ENCODE measurements around the gene NCAPH2.

NCAPH2 gene

GRCh38 chr22:50507991-50508884, at the start of gene NCAPH2:
Gene NCAPH2 (plus strand): TSS chr22:50508224. CDS start chr22:50508338, 114 bp downstream.
- no peak for TF ChIP-seq CTCF (IDR thresholded peaks at IDR 0.05; ENCODE audit: low read depth, low read length)
- peak within 1 kb of the TSS; percentile 98 for H3K4me3 ChIP-seq (ENCODE audit: low read depth, low read length)

- TF ChIP-seq CTCF (IDR thresholded peaks at IDR 0.05; ENCODE audit: low read depth, low read length), result no peak
- no peak overlapping the region for H3K4me3 ChIP-seq (ENCODE audit: low read depth, low read length)
These were observed 49.0 kb upstream of the NCAPH2 start for GRCh38 chr22:50459016-50459415.

- H3K4me3 ChIP-seq (ENCODE audit: low read depth, low read length), result no peak overlapping the region
- TF ChIP-seq CTCF (IDR thresholded peaks at IDR 0.05; ENCODE audit: low read depth, low read length), result no peak
These were observed 48.4 kb upstream of the NCAPH2 start for GRCh38 chr22:50459496-50460140.

GRCh38 chr22:50460938-50461337, 47.1 kb upstream of the NCAPH2 start:
- no peak overlapping the region for H3K4me3 ChIP-seq (ENCODE audit: low read depth, low read length)
- no peak for TF ChIP-seq CTCF (IDR thresholded peaks at IDR 0.05; ENCODE audit: low read depth, low read length)

- H3K4me3 ChIP-seq (ENCODE audit: low read depth, low read length), result no peak overlapping the region
- TF ChIP-seq CTCF (IDR thresholded peaks at IDR 0.05; ENCODE audit: low read depth, low read length), result no peak
These were observed 46.5 kb upstream of the NCAPH2 start for GRCh38 chr22:50461536-50461935.

GRCh38 chr22:50461979-50462540, 46.0 kb upstream of the NCAPH2 start:
- no peak overlapping the region for H3K4me3 ChIP-seq (ENCODE audit: low read depth, low read length)
- no peak for TF ChIP-seq CTCF (IDR thresholded peaks at IDR 0.05; ENCODE audit: low read depth, low read length)
